Endothelial cell of umbilical vein (primary cell): ENCODE measurements around the gene MYO9A. TPM values are rescaled to one million over a fixed set of nuclear protein-coding genes. Genes with fewer than 3 reads are reported as not detected.

Source experiments
- BruUV-seq: library from RNA; stranded (reverse); fragments of 400-500 nt; replicated peaks from 2 replicates; lab custom pipeline; 2021; lab: Mats Ljungman, UMichigan
- CTCF ChIA-PET: fragments of 300-600, 350-600 bp; sonication (Branson Sonifier 250); formaldehyde crosslinking; loops from one replicate; lab custom pipeline; 2021; ENCODE audit warnings: antibody characterized with exemption, inconsistent platforms; lab: Charles Lee
- POLR2A ChIA-PET: fragments of 300-600, 350-600 bp; sonication (Branson Sonifier 250); formaldehyde crosslinking; loops from one replicate; lab custom pipeline; 2021; ENCODE audit warnings: antibody characterized with exemption, inconsistent platforms; lab: Charles Lee
- DNase-seq: peaks from one replicate; pipeline ENCODE4 v3.0.0-alpha.2; 2011; ENCODE audit warnings: low read depth, low spot score
- FAIRE-seq: peaks from 2 replicates; lab custom pipeline; 2011; peaks lifted over from hg19 to GRCh38; lab: Jason Lieb, UNC
- H2AFZ ChIP-seq: 2 replicates; pipeline ENCODE4 v1.6.0; 2012; ENCODE audit warnings: low read depth, low read length, control low read depth, inconsistent platforms
- H3K27ac ChIP-seq: 2 replicates; pipeline ENCODE4 v1.5.1; 2011; ENCODE audit warnings: low read depth, mild to moderate bottlenecking, control low read depth, low read length, moderate library complexity; ENCODE audit not compliant: insufficient read depth
- H3K27me3 ChIP-seq, 2 experiments: 2 replicates each; pipeline versions ENCODE4 v1.6.0 to v1.6.1; 2011; ENCODE audit warnings: low read length in 2 of 2, mixed read lengths in 1 of 2; ENCODE audit not compliant: control insufficient read depth in 2 of 2, insufficient read depth in 2 of 2
- H3K36me3 ChIP-seq, 2 experiments: 2 replicates in 1 of 2; 3 replicates in 1 of 2; pipeline ENCODE4 v1.5.1; 2011; ENCODE audit warnings: low read length in 2 of 2, mild to moderate bottlenecking in 1 of 2, moderate library complexity in 1 of 2; ENCODE audit not compliant: control insufficient read depth in 2 of 2, insufficient read depth in 2 of 2; ENCODE audit errors: extremely low read depth in 1 of 2
- H3K4me1 ChIP-seq: 3 replicates; pipeline ENCODE4 v1.5.1; 2011; ENCODE audit warnings: mild to moderate bottlenecking, low read length; ENCODE audit not compliant: control insufficient read depth, insufficient read depth; ENCODE audit errors: extremely low read depth
- H3K4me2 ChIP-seq: 2 replicates; pipeline ENCODE4 v1.6.1; 2011; ENCODE audit warnings: low read length, control low read depth, mixed read lengths; ENCODE audit not compliant: insufficient read depth
- H3K4me3 ChIP-seq, 3 experiments: fragments of 200-600 bp in 1 of 3; sonication (generic), shearing (Covaris generic) in 1 of 3; replicated peaks in 1 of 3; 2 replicates each; pipeline ENCODE4 v1.5.1; 2011 to 2016; ENCODE audit warnings: control low read depth in 3 of 3, low read length in 3 of 3, mild to moderate bottlenecking in 2 of 3, inconsistent platforms in 1 of 3, low read depth in 1 of 3, moderate library complexity in 1 of 3; ENCODE audit not compliant: insufficient read depth in 1 of 3
- H3K79me2 ChIP-seq: 2 replicates; pipeline ENCODE4 v1.6.0; 2012; ENCODE audit warnings: low read length, inconsistent platforms; ENCODE audit not compliant: control insufficient read depth, insufficient read depth
- H3K9ac ChIP-seq: replicated peaks from 2 replicates; pipeline ENCODE3; 2011; ENCODE audit warnings: low read length, control low read depth; ENCODE audit not compliant: insufficient read depth; ENCODE audit errors: extremely low read depth
- H3K9me1 ChIP-seq: replicated peaks from 3 replicates; pipeline ENCODE4 v1.6.0; 2011; ENCODE audit warnings: mild to moderate bottlenecking, low read length; ENCODE audit not compliant: control insufficient read depth, insufficient read depth; ENCODE audit errors: extremely low read depth
- H3K9me3 ChIP-seq: replicated peaks from 2 replicates; pipeline ENCODE4 v1.5.1; 2012; ENCODE audit warnings: low read length, inconsistent platforms; ENCODE audit not compliant: control insufficient read depth, insufficient read depth
- H4K20me1 ChIP-seq: replicated peaks from 2 replicates; pipeline ENCODE3; 2011; ENCODE audit warnings: mild to moderate bottlenecking, low read length; ENCODE audit not compliant: control insufficient read depth, insufficient read depth; ENCODE audit errors: extremely low read depth
- GATA2 ChIP-seq: IDR thresholded peaks from 2 replicates; pipeline ENCODE4 v1.7.0; 2011; ENCODE audit warnings: low read depth, mild to moderate bottlenecking, moderate library complexity, mixed read lengths, low read length; ENCODE audit not compliant: insufficient read length, insufficient read depth
- dilution Hi-C: fragments of 300-500 bp; cut with MboI; formaldehyde crosslinking; loops from one replicate; pipeline ENCODE4 v1.15.0; 2019; ENCODE audit warnings: low sequenced_read_pairs; ENCODE audit not compliant: extremely low pct_ligation_motif_present
- intact Hi-C: fragments of 100-400 bp; cut with micrococcal nuclease; formaldehyde crosslinking; loops from one replicate; pipeline ENCODE4 v1.10.0; 2022
- polyA plus RNA-seq, 4 experiments: library from polyadenylated mRNA; depleted of rRNA in 3 of 4; stranded (reverse) in 3 of 4; unstranded in 1 of 4; fragments of >200 nt; gene quantifications; 2 replicates each; pipeline versions ENCODE4 v1.2.1 to v1.2.3, GENCODE V29; 2011 to 2012; ENCODE audit warnings: missing spikeins in 1 of 4
- total RNA-seq: library from RNA; stranded (reverse); gene quantifications from 2 replicates; pipeline ENCODE4 v1.2.3, GENCODE V29; 2021
- TF ChIP-seq, protein P1 (sequence below), 2 donors: IDR thresholded peaks; 1 replicate in 1 of 2; 2 replicates in 1 of 2; pipeline ENCODE4 v1.5.1; 2011; ENCODE audit warnings: low read length in 2 of 2, mild to moderate bottlenecking in 2 of 2, moderate library complexity in 2 of 2, control low read depth in 1 of 2, inconsistent platforms in 1 of 2, low read depth in 1 of 2; ENCODE audit not compliant: insufficient read depth in 1 of 2; ENCODE audit errors: extremely low read depth in 1 of 2

MYO9A gene
- total and polyA plus RNA-seq, 2 donors (not counting 3 experiments of a cell fraction or from before 2014, with no cell fraction given): 6.4 to 30.3 TPM

DNA sequence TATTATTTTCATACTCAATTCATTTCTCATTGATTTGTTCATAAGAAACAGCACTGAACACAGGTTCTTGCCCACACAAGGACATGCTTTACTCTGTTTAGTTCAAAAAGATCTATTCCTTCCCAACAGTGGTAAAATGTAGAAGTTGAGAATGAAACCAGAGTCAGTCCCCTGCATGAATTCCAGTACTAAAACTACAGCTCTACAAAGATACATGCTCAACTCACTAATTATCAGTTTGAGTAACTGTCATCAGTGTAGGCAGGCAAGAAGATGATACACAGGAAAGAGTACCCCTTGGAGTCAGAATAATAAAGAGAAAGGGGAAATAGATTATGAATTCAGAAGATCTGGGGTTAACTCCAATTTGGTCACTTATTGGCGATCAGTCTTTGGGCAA lies 264.4 kb downstream of the MYO9A start:
- Histone ChIP-seq H3K9me3 (no peaks in the 10 kb centered on the region), H3K36me3 (peaks cover 0 to 1% of the 10 kb centered on the region in 2 experiments), H3K79me2 (no peaks in the 10 kb centered on the region), H3K4me2 (no peak overlapping the region), H3K27me3 (no peaks in the 10 kb centered on the region), H3K4me3 (no peak overlapping the region), H3K4me1 (no peaks in the 10 kb centered on the region), H3K27ac (no peak overlapping the region), H2AFZ (no peak overlapping the region), H4K20me1 (no peaks in the 10 kb centered on the region), H3K9ac (no peak overlapping the region), H3K9me1 (no peaks in the 10 kb centered on the region)
- dilution Hi-C loops (no loop called here), intact Hi-C loops (loop anchor here (5.0 kb wide), 1 partner anchor 101 kb away; no protein-coding TSS in a partner anchor)
- DNase-seq (no peak), FAIRE-seq (no peak)
- no TSS peak for BruUV-seq
- CTCF ChIA-PET: interaction anchor here (1.3 to 2.3 kb wide), 2 partner anchors 9 to 25 kb away, joined by 3 to 9 read pairs; no protein-coding TSS in a partner anchor
- POLR2A ChIA-PET: no interaction called here
- TF ChIP-seq, protein P1, sequence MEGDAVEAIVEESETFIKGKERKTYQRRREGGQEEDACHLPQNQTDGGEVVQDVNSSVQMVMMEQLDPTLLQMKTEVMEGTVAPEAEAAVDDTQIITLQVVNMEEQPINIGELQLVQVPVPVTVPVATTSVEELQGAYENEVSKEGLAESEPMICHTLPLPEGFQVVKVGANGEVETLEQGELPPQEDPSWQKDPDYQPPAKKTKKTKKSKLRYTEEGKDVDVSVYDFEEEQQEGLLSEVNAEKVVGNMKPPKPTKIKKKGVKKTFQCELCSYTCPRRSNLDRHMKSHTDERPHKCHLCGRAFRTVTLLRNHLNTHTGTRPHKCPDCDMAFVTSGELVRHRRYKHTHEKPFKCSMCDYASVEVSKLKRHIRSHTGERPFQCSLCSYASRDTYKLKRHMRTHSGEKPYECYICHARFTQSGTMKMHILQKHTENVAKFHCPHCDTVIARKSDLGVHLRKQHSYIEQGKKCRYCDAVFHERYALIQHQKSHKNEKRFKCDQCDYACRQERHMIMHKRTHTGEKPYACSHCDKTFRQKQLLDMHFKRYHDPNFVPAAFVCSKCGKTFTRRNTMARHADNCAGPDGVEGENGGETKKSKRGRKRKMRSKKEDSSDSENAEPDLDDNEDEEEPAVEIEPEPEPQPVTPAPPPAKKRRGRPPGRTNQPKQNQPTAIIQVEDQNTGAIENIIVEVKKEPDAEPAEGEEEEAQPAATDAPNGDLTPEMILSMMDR (IDR thresholded peaks at IDR 0.05; ENCODE audit: extremely low read depth in 1 of 2, insufficient read depth in 1 of 2, low read depth in 1 of 2, low read length in 2 of 2): no peak

DNA sequence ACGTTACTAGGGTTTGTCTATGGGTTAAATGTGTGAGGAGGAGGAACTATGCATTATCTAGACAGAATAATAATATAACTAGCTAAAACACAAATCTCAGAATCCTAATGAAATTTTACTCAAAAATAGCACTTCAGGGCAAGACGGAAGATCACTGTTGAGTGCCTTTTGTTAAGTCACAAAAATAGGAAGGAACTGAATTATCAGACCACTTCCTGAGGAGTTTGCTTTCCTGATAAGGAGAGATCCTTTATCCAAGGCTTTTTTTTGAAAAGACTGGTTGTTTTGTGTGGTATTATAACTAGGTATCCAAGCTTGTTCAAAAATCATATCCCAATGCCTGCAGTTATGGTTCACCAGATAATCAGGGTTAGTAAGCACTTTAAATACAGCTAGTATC lies 273.0 kb downstream of the MYO9A start:
- H3K79me2 ChIP-seq: no peaks in the 10 kb centered on the region
- no peaks in the 10 kb centered on the region for H3K9me3 ChIP-seq
- H3K27me3 ChIP-seq: no peaks in the 10 kb centered on the region
- H2AFZ ChIP-seq: no peak overlapping the region
- no peak overlapping the region for H3K4me3 ChIP-seq
- intact Hi-C loops: no loop called here
- no peak overlapping the region for H3K9ac ChIP-seq
- TF ChIP-seq, protein P1 (IDR thresholded peaks at IDR 0.05; ENCODE audit: extremely low read depth in 1 of 2, insufficient read depth in 1 of 2, low read depth in 1 of 2, low read length in 2 of 2): no peak
- peak; percentile 79 for TF ChIP-seq GATA2
- no peaks in the 10 kb centered on the region for H3K9me1 ChIP-seq
- ChIA-PET CTCF (interaction anchor here (1.3 to 3.3 kb wide), 4 partner anchors 10 to 311 kb away, joined by 3 to 12 read pairs (median 8); no protein-coding TSS in a partner anchor), POLR2A (no interaction called here)
- dilution Hi-C loops: no loop called here
- FAIRE-seq (peak; percentile 86), DNase-seq (peak; percentile 55)
- H3K36me3 ChIP-seq: no peaks in the 10 kb centered on the region
- no TSS peak for BruUV-seq
- no peak overlapping the region for H3K27ac ChIP-seq
- H4K20me1 ChIP-seq: no peaks in the 10 kb centered on the region
- H3K4me1 ChIP-seq: peaks cover 18% of the 10 kb centered on the region
- H3K4me2 ChIP-seq: peak overlapping the region; percentile 94
